K562 treated with DMSO at 1 percent for 24 hours (cell line): Measurements from ENCODE around the gene URB1. TPM values are rescaled to one million over a fixed set of nuclear protein-coding genes. Genes with fewer than 3 reads are reported as not detected.

Experiments used
- total RNA-seq: library from RNA; unstranded; fragments of 300-600 nt; gene quantifications from 2 replicates; pipeline ENCODE4 v1.2.3, GENCODE V29; 2022; ENCODE audit warnings: low read depth; ENCODE audit not compliant: insufficient read depth

URB1 gene
- total RNA-seq: 7.5 and 8.1 TPM in 2 replicates

GRCh38 chr21:32392880-32393676 is at the start of gene URB1:
Gene URB1, minus strand, starts transcription at chr21:32393012. Its CDS starts 102 bp downstream, at chr21:32392910.

GRCh38 chr21:32412162-32413014 is 19.6 kb upstream of the URB1 start, which contains the start of gene EVA1C:
Gene EVA1C, plus strand, starts transcription at chr21:32412706. Its CDS starts 148 bp downstream, at chr21:32412854.

GRCh38 chr21:32298658-32299081 is 94.1 kb downstream of the URB1 start, which contains the start of gene MRAP:
Gene MRAP, plus strand, starts transcription at chr21:32298855. Its CDS starts 117 bp downstream, at chr21:32298972.

GRCh38 chr21:32278518-32279376 is 114.1 kb downstream of the URB1 start, which contains the start of gene MIS18A:
Gene MIS18A, minus strand, starts transcription at chr21:32279049. Its CDS starts 35 bp downstream, at chr21:32279014.

Other genes with a start within 250 kb of the URB1 start
- 43.1 and 52.6 TPM in 2 replicates for gene MIS18A, start 114.0 kb downstream of the URB1 start, total RNA-seq
- gene MRAP, start 94.2 kb downstream of the URB1 start, total RNA-seq: not detected in 2 replicates
- gene EVA1C, start 19.7 kb upstream of the URB1 start, total RNA-seq: not detected in 2 replicates
- gene TCP10L, start 192.5 kb upstream of the URB1 start, total RNA-seq: 0.59 and 1.9 TPM in 2 replicates
- gene CFAP298, start 219.4 kb upstream of the URB1 start, total RNA-seq: 92.4 and 94.2 TPM in 2 replicates